ENCODE results near the gene BRAF. TPM values are rescaled to one million over a fixed set of nuclear protein-coding genes. Genes with fewer than 3 reads are reported as not detected.
"Not testable (repeated sequence)": the region's sequence is repeated elsewhere in the genome, so short reads cannot be mapped to it uniquely, and the experiment has no call there.

The BRAF gene
- total RNA-seq, 1 donor from 2014 or later = 12.5 TPM

DNA sequence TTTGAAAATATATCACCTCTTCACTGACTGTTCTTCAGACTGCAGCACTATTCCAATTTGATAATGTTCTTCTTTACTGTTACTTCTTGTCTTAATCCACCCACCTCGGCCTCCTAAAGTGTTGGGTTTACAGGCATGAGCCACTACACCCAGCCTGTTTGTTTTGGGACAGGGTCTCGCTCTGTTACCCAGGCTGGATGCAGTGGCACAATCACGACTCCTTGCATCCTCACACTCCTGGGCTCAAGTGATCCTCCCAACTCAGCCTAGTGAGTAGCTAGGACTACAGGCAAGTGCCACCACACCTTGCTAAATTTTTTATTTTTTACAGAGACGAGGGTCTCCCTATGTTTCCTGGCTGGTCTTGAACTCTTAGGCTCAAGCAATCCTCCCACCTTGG, 150.4 kb downstream of the BRAF start:
- DNase-seq (ENCODE audit: low read depth, low spot score) = no peak

DNA sequence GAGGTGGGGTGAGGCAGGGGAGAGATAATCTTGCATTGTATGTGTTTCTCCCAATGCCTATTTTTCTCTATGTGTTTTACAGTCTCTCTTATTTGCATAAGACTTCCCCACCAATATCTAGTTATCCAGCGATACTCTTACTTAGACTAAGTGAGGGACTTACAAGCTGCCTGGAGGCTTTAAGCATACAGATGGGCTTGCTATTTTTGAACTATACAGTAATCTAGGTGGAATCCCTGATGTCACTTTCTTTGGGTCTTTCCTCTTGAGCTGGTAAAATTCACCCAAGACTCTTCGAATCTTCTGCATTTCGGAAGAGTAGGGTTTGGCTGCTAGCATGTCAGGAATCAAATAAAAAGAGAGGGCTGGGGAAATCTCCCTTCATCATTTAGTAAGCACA, 151.6 kb downstream of the BRAF start:
- DNase-seq (ENCODE audit: low read depth, low spot score) = no peak

DNA sequence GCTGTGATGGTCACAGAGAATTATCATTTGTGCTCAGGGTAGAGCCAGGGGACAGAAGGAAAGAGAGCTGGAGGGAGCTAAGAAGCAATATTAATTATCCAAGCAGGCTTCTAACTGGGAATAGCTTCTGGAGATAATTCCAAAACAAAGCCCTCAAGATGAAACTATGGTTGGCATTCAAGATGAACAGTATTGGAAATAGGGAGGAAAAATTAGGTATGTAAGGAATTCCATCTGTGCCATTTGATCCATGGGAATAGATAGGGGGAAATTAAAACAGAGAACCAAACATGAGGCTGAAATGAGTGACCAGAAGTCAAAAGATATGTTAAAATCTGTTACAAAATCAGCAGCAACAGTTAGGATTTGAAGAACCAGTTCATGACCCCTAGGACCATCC, 152.9 kb downstream of the BRAF start:
- DNase-seq (ENCODE audit: low read depth, low spot score) = no peak

DNA sequence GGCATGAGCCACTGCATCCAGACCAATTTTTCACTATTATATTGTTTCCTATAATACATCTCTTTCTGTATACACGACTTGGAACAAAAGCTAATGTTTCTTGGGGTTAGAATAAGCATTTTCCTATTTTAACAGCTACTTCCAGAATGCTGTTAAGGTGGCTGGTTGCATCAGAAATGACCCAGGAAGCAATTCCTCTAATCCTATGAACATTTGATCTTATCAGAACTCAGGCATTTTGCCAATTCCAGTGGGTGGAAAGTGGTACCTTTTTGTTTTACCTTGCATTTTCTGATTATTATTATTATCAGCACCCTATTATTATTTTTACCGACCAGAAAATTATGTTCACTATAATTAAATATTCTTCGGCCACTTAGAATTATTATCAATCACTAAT, 154.9 kb downstream of the BRAF start:
- DNase-seq (ENCODE audit: low read depth, low spot score) = no peak

DNA sequence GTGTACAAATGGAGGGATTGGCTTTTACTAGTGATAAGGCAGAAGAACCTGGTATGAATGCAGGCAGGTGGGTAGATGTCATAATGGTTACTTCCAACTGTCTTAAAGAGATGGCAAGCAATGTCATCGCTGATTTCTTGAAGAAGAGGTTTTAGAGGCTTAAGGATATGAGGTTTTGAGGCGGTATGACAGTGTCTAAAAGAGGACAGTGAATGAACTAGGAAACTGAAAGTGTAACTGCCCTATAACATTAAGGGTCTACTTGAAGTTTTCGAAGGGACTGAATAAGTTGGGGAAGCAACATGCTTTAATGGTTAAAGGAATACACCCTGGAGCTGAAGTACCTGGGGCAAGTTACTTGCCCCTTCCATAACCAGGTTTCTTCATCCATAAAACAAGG, 157.3 kb downstream of the BRAF start:
- DNase-seq (ENCODE audit: low read depth, low spot score) = no peak

DNA sequence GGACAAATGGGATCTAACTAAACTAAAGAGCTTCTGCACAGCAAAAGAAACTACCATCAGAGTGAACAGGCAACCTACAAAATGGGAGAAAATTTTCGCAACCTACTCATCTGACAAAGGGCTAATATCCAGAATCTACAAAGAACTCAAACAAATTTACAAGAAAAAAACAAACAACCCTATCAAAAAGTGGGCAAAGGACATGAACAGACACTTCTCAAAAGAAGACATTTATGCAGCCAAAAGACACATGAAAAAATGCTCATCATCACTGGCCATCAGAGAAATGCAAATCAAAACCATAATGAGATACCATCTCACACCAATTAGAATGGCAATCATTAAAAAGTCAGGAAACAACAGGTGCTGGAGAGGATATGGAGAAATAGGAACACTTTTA, 159.3 kb downstream of the BRAF start:
- not testable (repeated sequence) for DNase-seq (ENCODE audit: low read depth, low spot score)

DNA sequence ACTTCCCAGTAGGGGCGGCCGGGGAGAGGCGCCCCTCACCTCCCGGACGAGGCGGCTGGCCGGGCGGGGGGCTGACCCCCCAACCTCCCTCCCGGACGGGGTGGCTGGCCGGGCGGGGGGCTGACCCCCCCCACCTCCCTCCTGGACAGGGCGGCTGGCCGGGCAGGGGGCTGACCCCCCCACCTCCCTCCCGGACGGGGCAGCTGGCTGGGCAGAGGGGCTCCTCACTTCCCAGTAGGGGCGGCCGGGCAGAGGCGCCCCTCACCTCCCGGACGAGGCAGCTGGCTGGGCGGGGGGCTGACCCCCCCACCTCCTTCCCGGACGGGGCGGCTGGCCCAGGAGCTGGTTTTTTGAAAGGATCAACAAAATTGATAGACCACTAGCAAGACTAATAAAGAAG, 161.6 kb downstream of the BRAF start:
- not testable (repeated sequence) for DNase-seq (ENCODE audit: low read depth, low spot score)

DNA sequence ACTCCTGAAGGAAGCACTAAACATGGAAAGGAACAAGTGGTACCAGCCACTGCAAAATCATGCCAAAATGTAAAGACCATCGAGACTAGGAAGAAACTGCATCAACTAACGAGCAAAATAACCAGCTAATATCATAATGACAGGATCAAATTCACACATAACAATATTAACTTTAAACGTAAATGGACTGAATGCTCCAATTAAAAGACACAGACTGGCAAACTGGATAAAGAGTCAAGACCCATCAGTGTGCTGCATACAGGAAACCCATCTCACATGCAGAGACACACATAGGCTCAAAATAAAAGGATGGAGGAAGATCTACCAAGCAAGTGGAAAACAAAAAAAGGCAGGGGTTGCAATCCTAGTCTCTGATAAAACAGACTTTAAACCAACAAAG, 163.4 kb downstream of the BRAF start:
- not testable (repeated sequence) for DNase-seq (ENCODE audit: low read depth, low spot score)

DNA sequence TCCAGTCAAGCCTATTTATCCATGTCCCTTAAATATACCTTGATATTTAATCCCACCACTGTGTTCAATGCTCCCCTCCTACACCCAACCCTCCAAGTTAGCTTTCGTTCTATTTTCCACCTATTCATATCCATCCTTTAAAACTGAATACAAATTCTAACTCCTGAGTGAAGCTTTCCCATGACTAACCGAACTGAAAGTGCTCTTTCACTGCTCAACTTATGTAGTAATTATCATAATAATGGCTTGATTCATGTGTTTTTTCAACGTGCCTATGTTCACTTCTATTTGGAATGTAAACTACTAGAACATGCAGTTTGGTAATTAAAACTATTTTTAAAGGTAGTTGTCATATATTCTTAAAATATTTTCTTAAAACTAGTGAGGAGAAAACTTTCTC, 170.2 kb downstream of the BRAF start:
- DNase-seq (ENCODE audit: low read depth, low spot score) = no peak

DNA sequence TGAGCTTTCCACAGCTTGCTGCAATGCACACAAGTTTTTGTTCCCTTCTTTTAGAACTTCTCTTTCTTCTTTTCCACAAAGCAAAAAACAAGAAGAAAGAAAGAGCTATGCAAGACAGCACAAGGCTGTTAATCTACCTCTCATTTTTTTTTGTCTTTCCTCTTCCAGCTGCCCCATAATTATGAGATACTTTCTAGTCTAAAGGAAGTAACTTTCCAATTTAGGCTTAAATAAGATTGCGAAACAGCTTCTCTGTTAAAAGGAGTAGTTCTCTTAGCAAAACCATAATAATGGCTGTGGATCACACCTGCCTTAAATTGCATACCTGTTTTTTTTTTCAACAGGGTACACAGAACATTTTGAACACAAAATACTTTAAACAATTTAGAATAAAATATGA, 172.2 kb downstream of the BRAF start:
- DNase-seq (ENCODE audit: low read depth, low spot score) = no peak

DNA sequence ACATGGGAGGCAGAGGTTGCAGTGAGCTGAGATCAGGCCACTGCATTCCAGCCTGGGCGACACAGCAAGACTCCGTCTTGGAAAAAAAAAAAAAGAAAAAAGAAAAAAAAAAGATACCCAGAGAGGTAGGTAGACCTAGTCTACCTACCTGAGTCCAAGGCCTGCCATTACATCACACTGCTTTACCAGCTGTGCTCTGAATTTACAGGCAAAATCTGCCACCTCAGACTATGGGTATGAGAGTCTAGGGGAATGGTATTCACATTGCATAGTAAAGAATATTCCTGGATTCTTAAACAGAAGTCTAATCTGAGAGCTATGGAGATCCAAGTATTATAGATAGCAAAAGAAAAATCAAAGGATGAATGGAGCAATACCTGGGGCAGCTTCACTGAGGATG, 178.0 kb downstream of the BRAF start:
- DNase-seq (ENCODE audit: low read depth, low spot score) = no peak

DNA sequence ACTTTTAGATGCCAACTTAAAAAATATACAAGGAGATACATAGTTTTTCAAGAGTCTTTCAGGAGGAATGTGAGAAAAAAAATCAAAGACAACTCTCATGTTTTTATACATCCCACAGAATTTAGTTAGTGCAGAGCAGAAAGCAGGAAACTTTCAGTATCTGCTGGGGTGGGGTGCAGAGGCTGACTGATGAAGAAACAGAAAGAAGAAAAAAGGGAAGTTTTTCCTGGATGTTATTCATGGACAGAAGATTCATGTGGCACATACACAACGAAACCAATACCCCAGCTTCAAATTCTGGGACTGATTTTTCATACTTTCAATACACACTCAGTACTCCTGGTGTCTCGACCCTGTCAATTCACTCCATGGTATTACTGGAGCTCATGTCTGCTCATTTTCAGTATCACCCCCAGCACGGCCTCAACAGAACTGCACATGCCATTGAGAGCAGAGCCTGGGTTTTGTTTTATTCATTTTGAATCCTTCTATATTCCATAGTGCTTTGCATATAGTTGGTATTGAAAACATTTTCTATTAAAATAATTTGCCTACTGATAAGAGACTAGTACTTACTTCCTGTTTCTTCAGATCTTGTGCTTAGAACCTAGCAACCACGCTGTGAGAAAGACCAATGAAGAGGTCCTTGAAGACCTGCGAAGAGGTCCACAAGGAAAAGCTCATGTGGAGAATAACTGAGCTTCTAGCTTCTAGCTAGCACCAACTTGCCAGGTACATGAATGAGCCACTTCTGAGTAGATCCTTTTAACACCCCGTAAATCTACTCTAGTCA, 179.3 kb downstream of the BRAF start:
- no peak for DNase-seq (ENCODE audit: low read depth, low spot score)

DNA sequence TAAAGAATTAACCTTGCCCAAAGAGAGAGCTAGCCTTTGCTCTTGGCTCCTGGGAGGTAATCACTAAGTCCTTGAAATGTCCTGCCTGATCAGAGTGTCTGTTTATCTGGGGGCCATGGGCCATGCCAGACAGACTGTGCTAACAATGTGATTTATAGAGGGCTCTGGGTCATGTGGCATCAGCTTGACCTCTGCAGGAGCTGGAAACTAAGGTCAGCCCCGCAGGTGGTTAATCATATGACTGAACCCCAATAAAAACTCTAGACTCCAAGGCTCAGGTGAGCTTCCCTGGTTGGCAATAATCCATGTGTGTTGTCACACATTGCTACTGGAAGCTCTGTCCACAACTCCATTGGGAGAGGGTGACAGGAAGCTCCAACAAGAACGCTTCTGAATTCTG, 180.7 kb downstream of the BRAF start:
- no peak for DNase-seq (ENCODE audit: low read depth, low spot score)

DNA sequence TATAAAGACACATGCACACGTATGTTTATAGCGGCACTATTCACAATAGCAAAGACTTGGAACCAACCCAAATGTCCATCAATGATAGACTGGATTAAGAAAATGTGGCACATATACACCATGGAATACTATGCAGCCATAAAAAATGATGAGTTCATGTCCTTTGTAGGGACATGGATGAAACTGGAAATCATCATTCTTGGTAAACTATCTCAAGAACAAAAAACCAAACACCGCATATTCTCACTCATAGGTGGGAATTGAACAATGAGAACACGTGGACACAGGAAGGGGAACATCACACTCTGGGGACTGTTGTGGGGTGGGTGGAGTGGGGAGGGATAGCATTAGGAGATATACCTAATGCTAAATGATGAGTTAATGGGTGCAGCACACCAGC, 181.5 kb downstream of the BRAF start:
- DNase-seq (ENCODE audit: low read depth, low spot score) = not testable (repeated sequence)

DNA sequence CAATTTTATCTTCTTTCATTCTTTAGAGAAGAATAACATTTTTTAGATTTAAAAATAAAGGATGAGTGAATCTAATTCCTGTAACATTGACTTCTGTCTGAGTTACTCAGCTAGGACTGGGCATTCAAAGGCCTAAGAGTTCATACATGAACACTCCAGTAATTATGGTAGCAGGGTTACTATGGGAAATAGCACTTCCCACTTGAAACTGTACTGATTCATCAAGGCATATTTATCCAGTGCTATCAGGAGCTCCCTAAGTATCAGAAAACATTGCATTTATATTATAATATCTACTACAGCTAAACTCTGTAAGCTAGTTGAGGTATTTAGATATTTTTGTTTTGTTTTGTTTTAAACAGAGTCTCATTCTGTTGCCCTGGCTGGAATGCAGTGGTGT, 186.4 kb downstream of the BRAF start:
- no peak for DNase-seq (ENCODE audit: low read depth, low spot score)

DNA sequence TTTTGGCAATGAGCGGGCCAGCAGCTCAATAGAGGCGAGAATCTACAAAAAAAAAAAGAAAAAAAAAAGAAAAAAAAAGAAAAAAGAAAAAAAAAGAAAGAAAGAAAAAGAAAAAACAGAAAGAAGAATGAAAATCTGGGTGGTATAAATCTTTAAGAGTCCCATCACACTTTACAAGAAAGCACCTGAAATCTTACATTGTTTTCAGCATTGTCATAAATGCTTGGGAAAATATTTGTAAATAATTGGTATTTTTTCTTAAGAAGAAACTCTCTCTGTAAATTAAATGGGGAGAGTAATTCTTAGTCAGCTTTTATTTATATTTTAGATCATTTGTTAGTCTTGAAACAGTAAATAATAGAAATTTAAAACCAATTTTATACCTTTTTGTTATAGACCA, 190.0 kb downstream of the BRAF start:
- no peak for DNase-seq (ENCODE audit: low read depth, low spot score)

DNA sequence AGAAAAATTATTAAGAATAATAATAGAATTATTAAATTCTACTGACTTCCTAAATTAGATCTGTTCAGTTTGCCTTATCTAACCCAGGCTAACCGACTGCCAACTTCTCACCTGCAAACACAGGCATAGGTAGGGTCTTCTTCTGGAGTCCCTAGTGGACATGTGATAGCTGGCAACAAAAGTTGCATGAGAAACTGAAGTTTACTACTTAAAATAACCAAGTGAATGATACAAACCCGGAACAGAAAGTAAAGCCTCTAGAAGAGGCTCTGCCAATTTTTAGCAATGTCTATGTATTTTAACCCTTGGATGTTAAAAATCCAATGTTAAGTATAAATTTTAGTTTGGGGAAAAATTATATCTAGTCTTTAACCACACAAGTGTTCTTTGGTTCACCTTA, 190.6 kb downstream of the BRAF start:
- no peak for DNase-seq (ENCODE audit: low read depth, low spot score)

DNA sequence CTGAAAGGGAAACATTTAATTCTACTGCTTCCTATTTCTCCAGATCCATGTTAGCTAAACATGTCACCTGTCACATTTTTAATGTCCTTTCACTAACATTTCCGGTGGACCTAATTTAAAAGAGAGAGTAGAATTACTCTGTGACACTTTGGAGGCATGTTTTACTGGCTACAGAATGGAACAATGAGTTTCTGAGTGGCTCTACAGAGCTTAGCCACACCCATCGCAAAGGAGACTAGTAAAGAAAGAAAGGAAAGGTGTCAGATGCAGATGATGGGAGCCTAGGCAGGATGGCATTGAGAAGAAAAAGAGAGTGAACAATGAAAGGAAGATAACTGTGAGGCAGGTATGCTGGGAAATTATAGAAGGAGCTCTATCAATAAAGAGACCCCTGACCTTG, 192.3 kb downstream of the BRAF start:
- DNase-seq (ENCODE audit: low read depth, low spot score) = no peak

DNA sequence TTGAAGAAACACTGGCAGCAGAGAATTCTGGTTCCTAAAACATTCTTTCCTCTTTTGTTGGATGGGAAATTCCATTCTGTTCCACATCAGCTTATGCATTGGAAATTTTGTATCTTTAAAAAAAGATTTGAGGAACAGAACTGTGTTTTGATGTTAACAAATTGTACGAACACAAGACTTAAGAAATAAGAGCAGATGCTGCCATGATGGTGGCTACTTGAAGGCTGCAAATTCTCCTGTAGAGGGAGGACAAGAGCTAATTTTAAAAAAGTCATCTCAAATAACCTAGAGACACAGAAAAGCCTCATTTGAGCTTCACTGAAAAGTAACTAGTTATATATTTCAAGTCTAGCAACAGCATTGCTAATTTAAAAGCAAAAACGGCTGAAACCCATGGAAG, 198.4 kb downstream of the BRAF start:
- no peak for DNase-seq (ENCODE audit: low read depth, low spot score)

DNA sequence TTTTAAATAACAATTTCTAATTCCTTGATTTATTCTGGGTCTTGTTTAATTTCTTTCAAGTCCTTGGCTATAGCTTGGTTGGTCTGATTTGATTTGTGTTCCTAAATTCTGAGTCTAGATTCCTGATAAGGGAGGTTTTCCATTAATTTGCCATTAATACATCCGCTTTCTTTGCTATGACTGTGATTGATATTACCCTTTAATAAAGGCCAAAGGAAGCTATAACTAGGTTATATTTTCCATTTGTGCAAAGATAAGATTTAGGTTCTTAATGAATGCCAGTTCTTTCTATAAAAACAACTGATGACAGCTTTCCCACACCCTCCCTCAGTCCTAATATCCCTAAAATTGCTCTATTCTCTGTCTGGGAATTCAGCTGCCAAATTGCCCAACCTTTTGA, 200.0 kb downstream of the BRAF start:
- no peak for DNase-seq (ENCODE audit: low read depth, low spot score)

DNA sequence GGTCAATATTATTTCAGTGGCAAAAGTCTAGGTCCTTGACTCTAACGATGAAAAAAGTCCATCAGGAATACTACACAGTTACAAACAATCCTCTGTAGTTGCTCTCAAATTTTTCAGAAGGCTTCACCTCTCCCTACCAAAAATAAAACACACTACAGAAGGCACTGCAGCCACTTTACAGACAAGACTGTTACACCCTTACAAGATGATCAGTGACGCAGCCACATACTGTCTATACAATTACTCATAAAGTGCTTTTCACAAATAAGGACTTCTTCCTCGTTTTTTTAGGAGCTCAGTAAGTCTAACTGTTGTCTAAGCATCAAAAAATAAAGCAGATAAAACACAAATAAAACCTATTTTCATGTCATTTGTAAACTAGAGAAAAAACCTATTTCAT, 201.2 kb downstream of the BRAF start:
- DNase-seq (ENCODE audit: low read depth, low spot score) = no peak

DNA sequence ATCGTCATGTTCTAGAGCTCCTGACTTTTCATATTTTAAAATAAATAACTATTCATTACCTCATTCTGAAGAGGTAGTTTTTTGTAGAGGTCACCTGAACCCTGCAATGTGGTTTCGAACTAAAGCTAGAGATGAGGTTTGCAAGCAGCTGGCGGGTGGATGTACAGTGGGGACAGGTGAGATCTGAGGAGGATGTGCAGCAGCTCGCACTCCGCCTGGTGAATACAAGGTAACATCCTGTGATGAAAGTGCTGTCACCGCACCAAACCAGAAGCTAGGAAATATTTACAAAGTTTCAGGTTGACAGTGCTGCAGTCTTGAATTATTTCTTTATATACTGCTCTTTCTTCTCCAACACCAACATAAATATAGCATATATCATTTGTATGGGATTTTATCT, 201.7 kb downstream of the BRAF start:
- no peak for DNase-seq (ENCODE audit: low read depth, low spot score)

DNA sequence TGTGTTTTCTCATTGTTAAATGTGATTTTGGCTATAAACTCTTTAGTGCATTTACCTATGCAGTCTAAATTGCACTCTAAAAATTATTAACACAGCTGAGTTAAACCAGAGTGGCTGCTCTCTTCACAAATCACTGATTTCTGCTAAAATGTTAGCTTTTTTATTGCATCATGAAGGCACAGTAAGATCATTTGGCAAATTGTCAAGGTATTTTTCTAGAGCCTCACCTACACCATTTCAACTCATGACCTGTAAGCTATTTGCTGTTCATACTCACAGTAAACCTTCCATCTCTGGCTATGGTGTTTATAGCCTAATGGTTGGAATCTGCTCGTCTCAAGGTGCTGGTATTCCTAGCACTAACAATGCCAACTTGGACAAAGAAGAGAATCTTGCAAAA, 202.5 kb downstream of the BRAF start:
- no peak for DNase-seq (ENCODE audit: low read depth, low spot score)

DNA sequence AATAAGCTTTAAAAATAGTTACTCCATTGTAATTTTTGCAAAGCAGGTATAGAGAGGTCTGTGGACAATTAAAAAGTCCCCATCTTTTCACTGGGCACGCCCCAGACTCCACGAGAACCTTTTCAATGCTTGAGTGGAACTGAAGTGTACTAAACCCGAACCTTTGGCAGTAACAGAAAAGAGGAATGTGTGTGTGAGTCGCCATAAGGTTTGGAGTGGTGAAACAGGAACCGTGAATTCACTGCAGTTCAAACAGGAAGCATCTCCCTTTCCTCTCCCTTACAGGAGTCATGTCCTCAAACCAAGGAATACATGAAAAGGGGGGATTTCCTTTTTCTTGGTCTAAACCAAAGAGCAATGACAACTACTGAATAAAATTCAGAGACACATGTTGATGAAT, 205.0 kb downstream of the BRAF start:
- DNase-seq (ENCODE audit: low read depth, low spot score) = peak; percentile 8

All from pulmonary artery endothelial cell (primary cell).